Bronchial epithelial cell (primary cell): Measurements from ENCODE around the gene PNPT1. TPM values are rescaled to one million over a fixed set of nuclear protein-coding genes. Genes with fewer than 3 reads are reported as not detected.
A peak's percentile ranks its signal among the peaks of the same experiment; 100 is the strongest.
"Not testable (repeated sequence)": the region's sequence is repeated elsewhere in the genome, so short reads cannot be mapped to it uniquely, and the experiment has no call there.

ENCODE experiments used
- DNase-seq: peaks from one replicate; pipeline ENCODE4 v3.0.0-alpha.2; 2010; ENCODE audit warnings: low read depth
- FAIRE-seq: peaks from 2 replicates; lab custom pipeline; 2011; peaks lifted over from hg19 to GRCh38; lab: Jason Lieb, UNC
- H3K27me3 ChIP-seq: 2 replicates; pipeline ENCODE4 v1.5.1; 2011; ENCODE audit warnings: low read length; ENCODE audit not compliant: control insufficient read depth, insufficient read depth
- H3K36me3 ChIP-seq: 2 replicates; pipeline ENCODE4 v1.5.1; 2011; ENCODE audit warnings: low read length; ENCODE audit not compliant: control insufficient read depth, insufficient read depth
- H3K4me3 ChIP-seq: 2 replicates; pipeline ENCODE4 v1.5.1; 2011; ENCODE audit warnings: mild to moderate bottlenecking, low read depth, low read length, control low read depth
- CTCF ChIP-seq: IDR thresholded peaks from 2 replicates; pipeline ENCODE4 v1.5.1; 2011; ENCODE audit warnings: mild to moderate bottlenecking, moderate library complexity, low read length, control low read depth, inconsistent platforms; ENCODE audit not compliant: insufficient read depth, severe bottlenecking
- total RNA-seq: library from RNA; depleted of rRNA; stranded (reverse); fragments of >200 nt; gene quantifications from 2 replicates; pipeline ENCODE4 v1.2.1, GENCODE V29; 2014

Gene PNPT1
- total RNA-seq, 1 donor from 2014 or later = 30.8 TPM

GRCh38 chr2:55703350-55703749 is 9.7 kb upstream of the PNPT1 start:
- Histone ChIP-seq H3K36me3 (no peaks in the 10 kb centered on the region), H3K27me3 (no peaks in the 10 kb centered on the region), H3K4me3 (no peak overlapping the region)
- no peak for DNase-seq
- FAIRE-seq = no peak
- TF ChIP-seq CTCF = no peak

- peak; percentile 40 for FAIRE-seq
- peak overlapping the region; percentile 68 for H3K4me3 ChIP-seq
- not testable (repeated sequence) for H3K27me3 ChIP-seq, H3K36me3 ChIP-seq, DNase-seq
Observed at GRCh38 chr2:55692740-55693139, 904 bp downstream of the PNPT1 start.

GRCh38 chr2:55672630-55673029 is 21.0 kb downstream of the PNPT1 start:
- H3K27me3 ChIP-seq = no peaks in the 10 kb centered on the region
- peaks cover 4% of the 10 kb centered on the region for H3K36me3 ChIP-seq
- no peak overlapping the region for H3K4me3 ChIP-seq
- FAIRE-seq (no peak), DNase-seq (no peak)
- TF ChIP-seq CTCF = no peak

- FAIRE-seq (no peak), DNase-seq (no peak)
- Histone ChIP-seq H3K27me3 (no peaks in the 10 kb centered on the region), H3K36me3 (peaks cover 6% of the 10 kb centered on the region), H3K4me3 (no peak overlapping the region)
- no peak for TF ChIP-seq CTCF
Observed at GRCh38 chr2:55668956-55669355, 24.7 kb downstream of the PNPT1 start.

GRCh38 chr2:55653255-55653654 is 40.4 kb downstream of the PNPT1 start:
- DNase-seq (no peak), FAIRE-seq (no peak)
- Histone ChIP-seq H3K36me3 (peaks cover 1% of the 10 kb centered on the region), H3K27me3 (no peaks in the 10 kb centered on the region), H3K4me3 (no peak overlapping the region)
- no peak for TF ChIP-seq CTCF

GRCh38 chr2:55649211-55649610 is 44.4 kb downstream of the PNPT1 start:
- TF ChIP-seq CTCF = no peak
- DNase-seq = no peak
- Histone ChIP-seq H3K36me3 (peaks cover 2% of the 10 kb centered on the region), H3K27me3 (no peaks in the 10 kb centered on the region), H3K4me3 (no peak overlapping the region)
- FAIRE-seq = no peak
